ENCODE data around the gene RHAG.
"Not testable (repeated sequence)": the region's sequence is repeated elsewhere in the genome, so short reads cannot be mapped to it uniquely, and the experiment has no call there.

The RHAG gene

GRCh38 chr6:49635978-49636712 is 494 bp downstream of the RHAG start:
- TF ChIP-seq CTCF (conservative IDR thresholded peaks at IDR 0.05; ENCODE audit: low read depth, low read length), result no peak
- no peak overlapping the region for H3K4me3 ChIP-seq (ENCODE audit: low read length)

GRCh38 chr6:49635480-49635879 is 1.2 kb downstream of the RHAG start:
- H3K4me3 ChIP-seq (ENCODE audit: low read length), result no peak overlapping the region
- no peak for TF ChIP-seq CTCF (conservative IDR thresholded peaks at IDR 0.05; ENCODE audit: low read depth, low read length)
- no peak for DNase-seq (ENCODE audit: low read depth)

More at GRCh38 chr6:49635978-49636712, 494 bp downstream of the RHAG start:
- DNase-seq (ENCODE audit: low read depth), result no peak

DNA sequence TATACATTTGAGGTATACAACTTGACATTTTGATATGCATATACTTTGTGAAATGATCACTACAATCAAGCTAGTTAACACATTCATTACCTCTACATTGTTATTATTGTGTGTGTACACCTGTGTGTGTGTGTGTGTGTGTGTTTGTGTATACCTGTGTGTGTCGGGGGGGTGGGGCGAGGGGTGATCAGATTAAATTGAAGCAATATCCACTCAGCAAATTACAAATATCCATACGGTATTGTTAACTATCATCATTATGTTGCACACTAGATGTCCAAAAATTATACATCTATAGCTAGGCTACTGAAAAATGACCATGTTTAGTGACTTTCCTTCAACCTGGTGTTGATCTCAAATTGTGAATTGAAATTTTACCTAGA is 1.8 kb downstream of the RHAG start:
- no peak for TF ChIP-seq CTCF (conservative IDR thresholded peaks at IDR 0.05; ENCODE audit: low read depth, low read length)
- no peak overlapping the region for H3K4me3 ChIP-seq (ENCODE audit: low read length)

DNA sequence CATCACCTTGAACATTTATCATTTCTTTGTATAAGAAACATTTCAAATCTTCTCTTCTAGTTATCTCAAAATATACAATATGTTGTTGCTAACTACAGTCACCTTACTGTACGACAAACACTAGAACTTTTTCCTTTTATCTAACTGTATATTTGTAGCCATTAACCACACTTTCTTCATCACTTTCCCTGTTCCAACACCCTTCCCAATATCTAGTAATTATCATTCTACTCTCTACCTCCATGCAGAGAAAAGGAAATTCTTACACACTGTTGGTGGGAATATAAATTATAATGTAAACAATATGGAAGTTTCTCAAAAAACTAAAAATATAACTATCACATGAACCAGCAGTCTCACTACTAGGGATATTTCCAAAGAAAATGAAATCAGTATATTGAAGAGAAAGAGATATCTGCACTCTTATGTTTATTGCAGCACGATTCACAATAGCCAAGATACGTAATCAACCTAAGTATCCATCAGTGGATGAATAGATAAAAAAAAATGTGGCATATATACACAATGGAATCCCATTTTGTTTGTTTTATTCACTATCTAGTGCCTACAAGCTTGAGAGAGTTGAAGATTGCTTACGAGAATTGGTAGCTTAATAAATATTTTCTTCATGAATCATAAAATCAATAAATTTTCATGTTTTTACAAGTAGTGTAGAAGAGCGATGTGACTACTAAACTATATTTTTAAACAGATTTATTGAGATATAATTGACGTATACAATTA is 2.4 kb downstream of the RHAG start:
- no peak for DNase-seq (ENCODE audit: low read depth)
- no peak for TF ChIP-seq CTCF (conservative IDR thresholded peaks at IDR 0.05; ENCODE audit: low read depth, low read length)
- H3K4me3 ChIP-seq (ENCODE audit: low read length), result no peak overlapping the region

More for the DNA sequence above, 1.8 kb downstream of the RHAG start:
- DNase-seq (ENCODE audit: low read depth), result no peak

GRCh38 chr6:49633541-49633940 is 3.1 kb downstream of the RHAG start:
- DNase-seq (ENCODE audit: low read depth), result no peak
- H3K4me3 ChIP-seq (ENCODE audit: low read length), result no peak overlapping the region
- no peak for TF ChIP-seq CTCF (conservative IDR thresholded peaks at IDR 0.05; ENCODE audit: low read depth, low read length)

DNA sequence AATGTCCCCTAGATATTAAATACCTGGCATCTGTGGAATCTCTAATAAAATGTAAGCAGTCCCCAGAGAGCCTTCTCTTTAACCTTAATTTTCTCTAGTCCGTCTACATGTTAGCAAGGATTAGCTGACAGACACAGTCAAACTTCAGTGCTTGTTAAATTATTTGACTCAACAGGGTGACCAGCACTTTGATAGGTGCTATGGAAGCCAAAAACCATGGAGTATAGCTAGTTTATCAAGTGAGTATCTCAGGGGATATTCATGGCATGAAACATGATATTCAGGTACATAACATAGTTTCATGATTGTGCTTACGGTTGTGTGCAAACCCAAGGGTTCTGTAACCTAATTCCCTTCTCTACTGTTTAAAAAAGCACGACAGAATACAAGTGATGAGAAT is 3.9 kb downstream of the RHAG start:
- no peak overlapping the region for H3K4me3 ChIP-seq (ENCODE audit: low read length)
- TF ChIP-seq CTCF (conservative IDR thresholded peaks at IDR 0.05; ENCODE audit: low read depth, low read length), result no peak

DNA sequence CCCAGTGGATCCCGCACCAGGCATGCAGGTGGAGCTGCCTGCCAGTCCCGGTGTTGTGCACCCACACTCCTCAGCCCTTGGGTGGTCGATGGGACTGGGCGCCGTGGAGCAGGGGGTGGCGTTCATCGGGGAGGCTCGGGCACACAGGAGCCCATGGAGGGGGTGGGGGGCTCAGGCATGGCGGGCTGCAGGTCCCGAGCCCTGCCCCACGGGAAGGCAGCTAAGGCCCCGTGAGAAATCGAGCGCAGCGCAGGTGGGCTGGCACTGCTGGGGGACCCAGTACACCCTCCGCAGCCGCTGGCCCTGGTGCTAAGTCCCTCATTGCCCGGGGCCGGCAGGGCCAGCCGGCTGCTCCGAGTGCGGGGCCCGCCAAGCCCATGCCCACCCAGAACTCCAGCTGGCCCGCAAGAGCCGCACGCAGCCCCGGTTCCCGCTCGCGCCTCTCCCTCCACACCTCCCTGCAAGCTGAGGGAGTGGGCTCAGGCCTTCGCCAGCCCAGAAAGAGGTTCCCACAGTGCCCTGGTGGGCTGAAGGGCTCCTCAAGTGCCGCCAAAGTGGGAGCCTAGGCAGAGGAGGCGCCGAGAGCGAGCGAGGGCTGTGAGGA is 7.1 kb downstream of the RHAG start:
- DNase-seq (ENCODE audit: low read depth), result not testable (repeated sequence)

More for the DNA sequence above, 3.9 kb downstream of the RHAG start:
- no peak for DNase-seq (ENCODE audit: low read depth)

More for the DNA sequence above, 7.1 kb downstream of the RHAG start:
- H3K4me3 ChIP-seq (ENCODE audit: low read length), result not testable (repeated sequence)

Measured in retinal pigment epithelial cell (primary cell).